GM23338 (cell line): ENCODE measurements around the gene HS6ST2. TPM values are rescaled to one million over a fixed set of nuclear protein-coding genes. Genes with fewer than 3 reads are reported as not detected.

Source experiments
- ATAC-seq: fragments of 200-7000 bp; cut with Tn5 transposase; 3 replicates; pipeline ENCODE4 v1.9.1; 2020
- DNase-seq: peaks from one replicate; pipeline ENCODE4 v3.0.0-alpha.2; 2015; ENCODE audit warnings: low spot score
- H2AFZ ChIP-seq: fragments of 200-600 bp; sonication (generic); 2 replicates; pipeline ENCODE4 v1.8.0; 2016; ENCODE audit warnings: antibody characterized with exemption, mild to moderate bottlenecking, moderate library complexity
- H3F3A ChIP-seq: fragments of 200-600 bp; sonication (generic); replicated peaks from 2 replicates; pipeline ENCODE4 v1.8.0; 2017; ENCODE audit warnings: antibody characterized with exemption, mixed run types, low read depth
- H3K27ac ChIP-seq: fragments of 200-600 bp; sonication (generic); 2 replicates; pipeline ENCODE4 v1.6.1; 2016; ENCODE audit warnings: low read depth
- H3K27me3 ChIP-seq: fragments of 200-600 bp; sonication (generic); 2 replicates; pipeline ENCODE4 v1.8.0; 2016; ENCODE audit warnings: mild to moderate bottlenecking, mixed run types, moderate library complexity; ENCODE audit not compliant: insufficient read depth
- H3K36me3 ChIP-seq: fragments of 200-600 bp; sonication (generic); 2 replicates; pipeline ENCODE4 v1.8.0; 2016; ENCODE audit warnings: mild to moderate bottlenecking; ENCODE audit not compliant: insufficient read depth
- H3K4me1 ChIP-seq: fragments of 200-600 bp; sonication (generic); 2 replicates; pipeline ENCODE4 v1.8.0; 2016; ENCODE audit warnings: mild to moderate bottlenecking, moderate library complexity; ENCODE audit not compliant: insufficient read depth
- H3K4me2 ChIP-seq: fragments of 200-600 bp; sonication (generic); 2 replicates; pipeline ENCODE4 v1.7.1; 2017; ENCODE audit warnings: mixed run types
- H3K4me3 ChIP-seq: fragments of 200-600 bp; sonication (generic); 2 replicates; pipeline ENCODE4 v1.6.1; 2016; ENCODE audit warnings: mixed run types
- H3K79me2 ChIP-seq: fragments of 200-600 bp; sonication (generic); replicated peaks from 2 replicates; pipeline ENCODE4 v1.8.0; 2017; ENCODE audit warnings: mild to moderate bottlenecking; ENCODE audit not compliant: insufficient read depth
- H3K9me2 ChIP-seq: fragments of 200-600 bp; sonication (generic); 2 replicates; pipeline ENCODE4 v1.8.0; 2017; ENCODE audit not compliant: insufficient read depth
- H4K20me1 ChIP-seq: fragments of 200-600 bp; sonication (generic); replicated peaks from 2 replicates; pipeline ENCODE4 v1.8.0; 2017; ENCODE audit warnings: mild to moderate bottlenecking; ENCODE audit not compliant: insufficient read depth
- H3K27ac Mint-ChIP-seq: 2 replicates; pipeline ENCODE4 v1.8.0; 2020; ENCODE audit warnings: inconsistent platforms, mild to moderate bottlenecking, moderate library complexity, mixed read lengths
- H3K27me3 Mint-ChIP-seq: 3 replicates; pipeline ENCODE4 v1.8.0; 2022; ENCODE audit warnings: low read depth, mild to moderate bottlenecking, moderate library complexity, mixed read lengths, inconsistent platforms; ENCODE audit not compliant: insufficient read depth, poor library complexity
- H3K36me3 Mint-ChIP-seq: 3 replicates; pipeline ENCODE4 v1.8.0; 2021; ENCODE audit warnings: low read depth, mild to moderate bottlenecking, inconsistent platforms, moderate library complexity, mixed read lengths
- H3K4me1 Mint-ChIP-seq: 3 replicates; pipeline ENCODE4 v1.8.0; 2020; ENCODE audit warnings: mild to moderate bottlenecking, inconsistent platforms, mixed read lengths
- H3K4me3 Mint-ChIP-seq: 3 replicates; pipeline ENCODE4 v1.8.0; 2021; ENCODE audit warnings: moderate library complexity, mild to moderate bottlenecking, inconsistent platforms, mixed read lengths
- H3K9me3 Mint-ChIP-seq: 3 replicates; pipeline ENCODE4 v1.8.0; 2020; ENCODE audit warnings: moderate library complexity, mild to moderate bottlenecking, inconsistent platforms, mixed read lengths
- CREB1 ChIP-seq: fragments of 250-450 bp; sonication (Bioruptor Pico); IDR thresholded peaks from 2 replicates; pipeline ENCODE4 v1.5.0; 2020; ENCODE audit warnings: low read depth, mild to moderate bottlenecking, moderate library complexity
- EZH2 ChIP-seq: fragments of 200-600 bp; sonication (generic); IDR thresholded peaks from one replicate; pipeline ENCODE4 v1.8.0; 2017; ENCODE audit warnings: antibody characterized with exemption, mild to moderate bottlenecking, low read depth; ENCODE audit not compliant: unreplicated experiment
- JUNB ChIP-seq: IDR thresholded peaks from one replicate; pipeline ENCODE4 v1.6.1; 2016; ENCODE audit warnings: antibody characterized with exemption; ENCODE audit not compliant: unreplicated experiment
- NANOG ChIP-seq: IDR thresholded peaks from 2 replicates; pipeline ENCODE4 v1.6.1; 2016; ENCODE audit warnings: antibody characterized with exemption, borderline replicate concordance
- POLR2AphosphoS5 ChIP-seq: IDR thresholded peaks from 2 replicates; pipeline ENCODE4 v1.6.1; 2016; ENCODE audit warnings: antibody characterized with exemption, low read depth
- STAT1 ChIP-seq: IDR thresholded peaks from one replicate; pipeline ENCODE4 v1.6.1; 2016; ENCODE audit warnings: antibody characterized with exemption; ENCODE audit not compliant: unreplicated experiment
- ZNF114 ChIP-seq: fragments of 250-450 bp; sonication (Bioruptor Pico); IDR thresholded peaks from 2 replicates; pipeline ENCODE4 v1.5.0; 2020; ENCODE audit warnings: mild to moderate bottlenecking, moderate library complexity
- polyA plus RNA-seq: library from polyadenylated mRNA; unstranded; fragments of >200 nt; fragmentation: Nextera tagmentation; extraction: Ambion mirVana; gene quantifications from 2 replicates; pipeline ENCODE4 v1.2.1, GENCODE V29; 2016
- total RNA-seq: library from RNA; depleted of rRNA; stranded (reverse); fragments of >200 nt; shearing (Covaris generic); gene quantifications from 2 replicates; pipeline ENCODE4 v1.2.3, GENCODE V29; 2014
- TF ChIP-seq, protein P1 (sequence below): IDR thresholded peaks from one replicate; pipeline ENCODE4 v1.6.1; 2018; ENCODE audit warnings: antibody characterized with exemption; ENCODE audit not compliant: unreplicated experiment
- TF ChIP-seq, protein P2 (sequence below), 2 experiments: fragments of 200-600 bp in 1 of 2; sonication (generic) in 1 of 2; conservative IDR thresholded peaks; 2 replicates each; pipeline versions ENCODE4 v1.5.1 to v1.6.1; 2016 to 2017; ENCODE audit warnings: antibody characterized with exemption in 2 of 2, low read depth in 2 of 2, mild to moderate bottlenecking in 2 of 2, moderate library complexity in 1 of 2

The HS6ST2 gene
- total and polyA plus RNA-seq, 2 experiments from 2014 or later, result 0.82 to 4.8 TPM

DNA sequence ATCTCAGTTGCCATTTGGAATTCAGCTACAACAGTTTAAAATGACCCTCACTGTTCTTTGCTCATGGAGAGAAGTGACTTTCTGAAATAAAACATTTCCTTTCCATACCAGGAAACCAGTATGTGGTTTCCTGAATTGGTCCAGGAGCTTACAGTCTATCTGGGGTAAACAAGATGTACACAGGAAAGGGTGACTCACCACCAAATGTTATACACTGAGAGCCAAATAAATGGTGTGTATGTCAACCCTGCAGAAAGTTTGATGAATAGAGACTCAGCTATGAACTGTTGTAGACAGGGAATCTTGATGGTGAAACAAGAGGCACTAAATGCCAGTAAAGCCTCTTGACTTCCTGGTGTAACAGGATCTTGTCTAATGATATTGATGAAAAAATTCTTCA lies 100.4 kb downstream of the HS6ST2 start:
- no peak overlapping the region for H3K27ac ChIP-seq
- no peaks in the 10 kb centered on the region for H3K9me3 Mint-ChIP-seq
- no peaks in the 10 kb centered on the region for H3K36me3 Mint-ChIP-seq
- H3K4me3 Mint-ChIP-seq, result no peak overlapping the region
- H3K27me3 Mint-ChIP-seq, result no peaks in the 10 kb centered on the region
- no peak overlapping the region for H3K27ac Mint-ChIP-seq
- no peaks in the 10 kb centered on the region for H3K79me2 ChIP-seq
- no peaks in the 10 kb centered on the region for H3K9me2 ChIP-seq
- TF ChIP-seq, protein P1, sequence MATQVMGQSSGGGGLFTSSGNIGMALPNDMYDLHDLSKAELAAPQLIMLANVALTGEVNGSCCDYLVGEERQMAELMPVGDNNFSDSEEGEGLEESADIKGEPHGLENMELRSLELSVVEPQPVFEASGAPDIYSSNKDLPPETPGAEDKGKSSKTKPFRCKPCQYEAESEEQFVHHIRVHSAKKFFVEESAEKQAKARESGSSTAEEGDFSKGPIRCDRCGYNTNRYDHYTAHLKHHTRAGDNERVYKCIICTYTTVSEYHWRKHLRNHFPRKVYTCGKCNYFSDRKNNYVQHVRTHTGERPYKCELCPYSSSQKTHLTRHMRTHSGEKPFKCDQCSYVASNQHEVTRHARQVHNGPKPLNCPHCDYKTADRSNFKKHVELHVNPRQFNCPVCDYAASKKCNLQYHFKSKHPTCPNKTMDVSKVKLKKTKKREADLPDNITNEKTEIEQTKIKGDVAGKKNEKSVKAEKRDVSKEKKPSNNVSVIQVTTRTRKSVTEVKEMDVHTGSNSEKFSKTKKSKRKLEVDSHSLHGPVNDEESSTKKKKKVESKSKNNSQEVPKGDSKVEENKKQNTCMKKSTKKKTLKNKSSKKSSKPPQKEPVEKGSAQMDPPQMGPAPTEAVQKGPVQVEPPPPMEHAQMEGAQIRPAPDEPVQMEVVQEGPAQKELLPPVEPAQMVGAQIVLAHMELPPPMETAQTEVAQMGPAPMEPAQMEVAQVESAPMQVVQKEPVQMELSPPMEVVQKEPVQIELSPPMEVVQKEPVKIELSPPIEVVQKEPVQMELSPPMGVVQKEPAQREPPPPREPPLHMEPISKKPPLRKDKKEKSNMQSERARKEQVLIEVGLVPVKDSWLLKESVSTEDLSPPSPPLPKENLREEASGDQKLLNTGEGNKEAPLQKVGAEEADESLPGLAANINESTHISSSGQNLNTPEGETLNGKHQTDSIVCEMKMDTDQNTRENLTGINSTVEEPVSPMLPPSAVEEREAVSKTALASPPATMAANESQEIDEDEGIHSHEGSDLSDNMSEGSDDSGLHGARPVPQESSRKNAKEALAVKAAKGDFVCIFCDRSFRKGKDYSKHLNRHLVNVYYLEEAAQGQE, result no peak
- no peak for TF ChIP-seq EZH2
- no peak for DNase-seq
- no peaks in the 10 kb centered on the region for H4K20me1 ChIP-seq
- no peak overlapping the region for H2AFZ ChIP-seq
- no peaks in the 10 kb centered on the region for H3K4me1 ChIP-seq
- no peaks in the 10 kb centered on the region for H3K27me3 ChIP-seq
- ATAC-seq, result no peak
- H3K4me1 Mint-ChIP-seq, result no peaks in the 10 kb centered on the region
- H3K4me3 ChIP-seq, result no peak overlapping the region
- no peaks in the 10 kb centered on the region for H3F3A ChIP-seq
- no peaks in the 10 kb centered on the region for H3K36me3 ChIP-seq
- no peak overlapping the region for H3K4me2 ChIP-seq

DNA sequence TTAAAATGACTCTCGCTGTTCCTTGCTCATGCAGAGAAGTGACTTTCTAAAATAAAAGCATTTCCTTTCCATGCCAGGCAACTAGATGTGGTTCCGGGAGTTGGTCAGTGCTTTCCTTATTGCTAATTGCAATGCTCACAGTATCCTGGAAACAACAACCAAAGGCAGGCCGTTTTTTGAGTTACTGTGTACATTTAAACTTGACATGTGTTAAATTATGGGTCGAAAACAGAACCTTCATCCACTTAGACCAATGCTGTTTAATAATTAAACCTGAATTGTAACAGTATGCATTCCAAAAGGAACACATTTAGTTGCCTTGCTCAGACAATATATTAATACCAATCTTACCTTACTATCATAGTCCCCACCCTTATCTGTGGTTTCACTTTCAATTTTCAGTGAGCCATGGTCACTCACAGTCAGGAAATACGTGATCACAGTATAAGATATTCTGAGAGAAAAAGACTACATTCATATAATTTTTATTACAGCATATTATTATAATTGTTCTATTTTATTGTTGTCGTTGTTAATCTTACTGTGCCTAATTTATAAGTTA lies 102.6 kb downstream of the HS6ST2 start:
- no peaks in the 10 kb centered on the region for H3K27me3 ChIP-seq
- H3K4me2 ChIP-seq, result no peak overlapping the region
- no peak for ATAC-seq

More for the DNA sequence above, 102.6 kb downstream of the HS6ST2 start:
- H3K4me1 Mint-ChIP-seq, result 0 out of 3 replicates have a peak, but pooled peaks cover under 1% of the 10 kb centered on the region
- no peaks in the 10 kb centered on the region for H3K36me3 Mint-ChIP-seq
- Histone ChIP-seq H2AFZ (no peak overlapping the region), H3K27ac (no peak overlapping the region), H3F3A (no peaks in the 10 kb centered on the region), H3K9me2 (no peaks in the 10 kb centered on the region), H3K36me3 (no peaks in the 10 kb centered on the region), H3K4me3 (no peak overlapping the region), H3K79me2 (no peaks in the 10 kb centered on the region), H3K4me1 (no peaks in the 10 kb centered on the region), H4K20me1 (no peaks in the 10 kb centered on the region)
- no peak for TF ChIP-seq NANOG
- no peak for TF ChIP-seq STAT1
- TF ChIP-seq, protein P2, sequence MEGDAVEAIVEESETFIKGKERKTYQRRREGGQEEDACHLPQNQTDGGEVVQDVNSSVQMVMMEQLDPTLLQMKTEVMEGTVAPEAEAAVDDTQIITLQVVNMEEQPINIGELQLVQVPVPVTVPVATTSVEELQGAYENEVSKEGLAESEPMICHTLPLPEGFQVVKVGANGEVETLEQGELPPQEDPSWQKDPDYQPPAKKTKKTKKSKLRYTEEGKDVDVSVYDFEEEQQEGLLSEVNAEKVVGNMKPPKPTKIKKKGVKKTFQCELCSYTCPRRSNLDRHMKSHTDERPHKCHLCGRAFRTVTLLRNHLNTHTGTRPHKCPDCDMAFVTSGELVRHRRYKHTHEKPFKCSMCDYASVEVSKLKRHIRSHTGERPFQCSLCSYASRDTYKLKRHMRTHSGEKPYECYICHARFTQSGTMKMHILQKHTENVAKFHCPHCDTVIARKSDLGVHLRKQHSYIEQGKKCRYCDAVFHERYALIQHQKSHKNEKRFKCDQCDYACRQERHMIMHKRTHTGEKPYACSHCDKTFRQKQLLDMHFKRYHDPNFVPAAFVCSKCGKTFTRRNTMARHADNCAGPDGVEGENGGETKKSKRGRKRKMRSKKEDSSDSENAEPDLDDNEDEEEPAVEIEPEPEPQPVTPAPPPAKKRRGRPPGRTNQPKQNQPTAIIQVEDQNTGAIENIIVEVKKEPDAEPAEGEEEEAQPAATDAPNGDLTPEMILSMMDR (conservative IDR thresholded peaks at IDR 0.05; ENCODE audit: low read depth in 2 of 2), result no peak
- no peak for TF ChIP-seq ZNF114 (CRISPR knock-in tag)
- TF ChIP-seq POLR2AphosphoS5, result no peak
- no peak for TF ChIP-seq JUNB
- TF ChIP-seq CREB1, result no peak
- H3K27ac Mint-ChIP-seq, result no peak overlapping the region
- H3K4me3 Mint-ChIP-seq, result no peak overlapping the region
- H3K9me3 Mint-ChIP-seq, result no peaks in the 10 kb centered on the region
- no peak for DNase-seq
- H3K27me3 Mint-ChIP-seq, result no peaks in the 10 kb centered on the region
